Activated B cell treated with CpG ODN at 0.5 μM for 24 hours (primary cell): Measurements from ENCODE around the gene PIH1D1. TPM values are rescaled to one million over a fixed set of nuclear protein-coding genes. Genes with fewer than 3 reads are reported as not detected.
A peak's percentile ranks its signal among the peaks of the same experiment; 100 is the strongest.

ENCODE experiments used
- ATAC-seq: fragments of 200-7000 bp; cut with Tn5 transposase; one replicate; pipeline ENCODE4 v1.10.0; 2021; ENCODE audit warnings: low read depth, mild to moderate bottlenecking, moderate library complexity
- CTCF ChIA-PET: fragments of 350-600 bp; sonication (Branson Sonifier 250); formaldehyde crosslinking; loops from one replicate; lab custom pipeline; 2021; ENCODE audit warnings: antibody characterized with exemption; lab: Charles Lee
- POLR2A ChIA-PET: fragments of 350-600 bp; sonication (Branson Sonifier 250); formaldehyde crosslinking; loops from one replicate; lab custom pipeline; 2021; ENCODE audit warnings: antibody characterized with exemption; lab: Charles Lee
- DNase-seq: peaks from one replicate; pipeline ENCODE4 v3.0.0; 2022
- H3K27ac Mint-ChIP-seq: one replicate; pipeline ENCODE4 v1.8.0; 2020; ENCODE audit warnings: mixed read lengths
- H3K27me3 Mint-ChIP-seq: one replicate; pipeline ENCODE4 v1.8.0; 2021; ENCODE audit warnings: mixed read lengths
- H3K36me3 Mint-ChIP-seq: one replicate; pipeline ENCODE4 v1.8.0; 2021; ENCODE audit warnings: low read depth, mixed read lengths
- H3K4me1 Mint-ChIP-seq: one replicate; pipeline ENCODE4 v1.8.0; 2021; ENCODE audit warnings: mixed read lengths
- H3K4me3 Mint-ChIP-seq: one replicate; pipeline ENCODE4 v1.8.0; 2020; ENCODE audit warnings: mild to moderate bottlenecking, mixed read lengths
- H3K9me3 Mint-ChIP-seq: one replicate; pipeline ENCODE4 v1.8.0; 2020; ENCODE audit warnings: mixed read lengths
- CTCF ChIP-seq: fragments of 200-600 bp; IDR thresholded peaks from one replicate; pipeline ENCODE4 v1.8.0; 2022; ENCODE audit warnings: antibody characterized with exemption, mild to moderate bottlenecking
- intact Hi-C: fragments of 100-400 bp; cut with micrococcal nuclease; formaldehyde crosslinking; loops from one replicate; pipeline ENCODE4 v1.15.1; 2024
- total RNA-seq: library from RNA; stranded (reverse); gene quantifications from 2 replicates; pipeline ENCODE4 v1.2.3, GENCODE V29; 2022

Gene PIH1D1
- total RNA-seq, 1 donor from 2014 or later: 110 TPM

GRCh38 chr19:49403404-49404187 is 48.0 kb downstream of the PIH1D1 start:
- DNase-seq: no peak
- Mint-ChIP-seq H3K27me3 (no peaks in the 10 kb centered on the region), H3K4me3 (no peak overlapping the region), H3K27ac (peak overlapping the region; percentile 77), H3K4me1 (peaks cover 28% of the 10 kb centered on the region), H3K36me3 (no peaks in the 10 kb centered on the region), H3K9me3 (no peaks in the 10 kb centered on the region)
- peak; percentile 87 for ATAC-seq
- CTCF ChIA-PET: interaction anchor here (0.6 to 1.5 kb wide), 4 partner anchors 12 to 178 kb away, joined by 3 to 7 read pairs (median 3); no protein-coding TSS in a partner anchor
- POLR2A ChIA-PET: interaction anchor here (0.5 to 1.7 kb wide), 10 partner anchors 12 to 410 kb away, joined by 3 to 5 read pairs (median 3); partner anchors contain the start of genes ALDH16A1, CD37, PIH1D1 and RUVBL2
- TF ChIP-seq CTCF: no peak
- intact Hi-C loops: loop anchor here (1.0 kb wide), 1 partner anchor 12 kb away; no protein-coding TSS in a partner anchor

GRCh38 chr19:49400029-49400428 is 51.6 kb downstream of the PIH1D1 start:
- no peak for TF ChIP-seq CTCF
- intact Hi-C loops: no loop called here
- Mint-ChIP-seq H3K27ac (no peak overlapping the region), H3K4me1 (peaks cover 14% of the 10 kb centered on the region), H3K9me3 (no peaks in the 10 kb centered on the region), H3K36me3 (no peaks in the 10 kb centered on the region), H3K27me3 (no peaks in the 10 kb centered on the region), H3K4me3 (no peak overlapping the region)
- DNase-seq (no peak), ATAC-seq (no peak)
- ChIA-PET CTCF (no interaction called here), POLR2A (no interaction called here)

GRCh38 chr19:49398931-49399330 is 52.7 kb downstream of the PIH1D1 start:
- H3K27ac Mint-ChIP-seq: no peak overlapping the region
- POLR2A ChIA-PET: no interaction called here

GRCh38 chr19:49398001-49398615 is 53.5 kb downstream of the PIH1D1 start:
- H3K4me3 Mint-ChIP-seq: no peak overlapping the region
- peaks cover 4% of the 10 kb centered on the region for H3K4me1 Mint-ChIP-seq
- DNase-seq (no peak), ATAC-seq (no peak)
- TF ChIP-seq CTCF: no peak
- H3K27ac Mint-ChIP-seq: no peak overlapping the region
- intact Hi-C loops: no loop called here
- POLR2A ChIA-PET: no interaction called here
- no peaks in the 10 kb centered on the region for H3K27me3 Mint-ChIP-seq
- no peaks in the 10 kb centered on the region for H3K36me3 Mint-ChIP-seq
- CTCF ChIA-PET: no interaction called here
- no peaks in the 10 kb centered on the region for H3K9me3 Mint-ChIP-seq

More at GRCh38 chr19:49398931-49399330, 52.7 kb downstream of the PIH1D1 start:
- no peaks in the 10 kb centered on the region for H3K9me3 Mint-ChIP-seq
- no peaks in the 10 kb centered on the region for H3K36me3 Mint-ChIP-seq
- DNase-seq (no peak), ATAC-seq (no peak)
- no peak for TF ChIP-seq CTCF
- no peak overlapping the region for H3K4me3 Mint-ChIP-seq
- H3K27me3 Mint-ChIP-seq: no peaks in the 10 kb centered on the region
- CTCF ChIA-PET: no interaction called here
- H3K4me1 Mint-ChIP-seq: peaks cover 12% of the 10 kb centered on the region
- intact Hi-C loops: no loop called here

- DNase-seq (no peak), ATAC-seq (no peak)
- no peak for TF ChIP-seq CTCF
- Mint-ChIP-seq H3K27me3 (no peaks in the 10 kb centered on the region), H3K4me1 (peaks cover 5% of the 10 kb centered on the region), H3K4me3 (no peak overlapping the region), H3K9me3 (no peaks in the 10 kb centered on the region), H3K27ac (no peak overlapping the region), H3K36me3 (no peaks in the 10 kb centered on the region)
- ChIA-PET POLR2A (no interaction called here), CTCF (no interaction called here)
- intact Hi-C loops: no loop called here
These were observed 54.7 kb downstream of the PIH1D1 start for GRCh38 chr19:49396738-49397505.
